HepG2 (cell line): ENCODE data around the gene SERPINA6. TPM values are rescaled to one million over a fixed set of nuclear protein-coding genes. Genes with fewer than 3 reads are reported as not detected.
"Not testable (repeated sequence)": the region's sequence is repeated elsewhere in the genome, so short reads cannot be mapped to it uniquely, and the experiment has no call there.

ENCODE experiments used
- CBFB ChIP-seq: sonication (generic); formaldehyde crosslinking; IDR thresholded peaks from 2 replicates; pipeline ENCODE4 v1.4.0; 2020; ENCODE audit warnings: missing genetic modification reagents
- CREM ChIP-seq, 2 experiments: sonication (generic) in 1 of 2; formaldehyde crosslinking in 1 of 2; IDR thresholded peaks; 2 replicates each; pipeline versions ENCODE4 v1.4.0 to v1.6.1; 2016 to 2020; ENCODE audit warnings: antibody characterized with exemption in 1 of 2, mild to moderate bottlenecking in 1 of 2, missing genetic modification reagents in 1 of 2
- GATAD2A ChIP-seq: IDR thresholded peaks from 2 replicates; pipeline ENCODE4 v1.6.1; 2016
- HMG20A ChIP-seq: IDR thresholded peaks from 2 replicates; pipeline ENCODE4 v1.6.1; 2016; ENCODE audit warnings: borderline replicate concordance
- MIXL1 ChIP-seq: IDR thresholded peaks from 2 replicates; pipeline ENCODE4 v1.6.1; 2016
- NKX3-1 ChIP-seq: sonication (generic); formaldehyde crosslinking; IDR thresholded peaks from 2 replicates; pipeline ENCODE4 v1.5.0; 2020; ENCODE audit warnings: missing genetic modification reagents
- PATZ1 ChIP-seq: sonication (generic); formaldehyde crosslinking; IDR thresholded peaks from 2 replicates; pipeline ENCODE4 v1.4.0; 2020; ENCODE audit warnings: missing genetic modification reagents
- RBFOX2 ChIP-seq: fragments of 200-400 bp; formaldehyde crosslinking; IDR thresholded peaks from 2 replicates; pipeline ENCODE4 v1.6.1; 2017; ENCODE audit warnings: low read depth, mild to moderate bottlenecking, low read length
- REPIN1 ChIP-seq: sonication (generic); formaldehyde crosslinking; IDR thresholded peaks from 2 replicates; pipeline ENCODE4 v1.8.0; 2022; ENCODE audit warnings: missing genetic modification reagents, low read depth, mild to moderate bottlenecking, borderline replicate concordance
- SP4 ChIP-seq: sonication (generic); formaldehyde crosslinking; IDR thresholded peaks from 2 replicates; pipeline ENCODE4 v1.8.1; 2023; ENCODE audit warnings: mild to moderate bottlenecking, missing genetic modification reagents
- TFAP4 ChIP-seq: sonication (generic); IDR thresholded peaks from 2 replicates; pipeline ENCODE4 v1.6.1; 2016; ENCODE audit warnings: low read depth, borderline replicate concordance
- THAP9 ChIP-seq: sonication (generic); formaldehyde crosslinking; IDR thresholded peaks from 2 replicates; pipeline ENCODE4; 2020; ENCODE audit warnings: missing genetic modification reagents, mild to moderate bottlenecking, borderline replicate concordance
- ZBTB26 ChIP-seq: IDR thresholded peaks from 2 replicates; pipeline ENCODE4 v1.6.1; 2016; ENCODE audit warnings: missing compliant biosample characterization, missing genetic modification reagents, borderline replicate concordance
- ZBTB43 ChIP-seq: sonication (generic); formaldehyde crosslinking; conservative IDR thresholded peaks from 2 replicates; pipeline ENCODE4 v1.4.0; 2020; ENCODE audit warnings: missing genetic modification reagents
- ZNF160 ChIP-seq: sonication (generic); formaldehyde crosslinking; IDR thresholded peaks from 2 replicates; pipeline ENCODE4 v1.8.0; 2022; ENCODE audit warnings: mild to moderate bottlenecking, inconsistent platforms, missing genetic modification reagents
- ZNF512 ChIP-seq: sonication (generic); formaldehyde crosslinking; IDR thresholded peaks from 2 replicates; pipeline ENCODE4 v1.4.0; 2020; ENCODE audit warnings: mild to moderate bottlenecking, missing genetic modification reagents
- ZNF614 ChIP-seq: IDR thresholded peaks from 2 replicates; pipeline ENCODE4 v1.6.1; 2018; ENCODE audit warnings: missing biosample characterization, missing genetic modification reagents, inconsistent platforms, borderline replicate concordance
- ZNF792 ChIP-seq: IDR thresholded peaks from 2 replicates; pipeline ENCODE4 v1.6.1; 2016
- polyA plus RNA-seq, 8 experiments: library from polyadenylated mRNA; depleted of rRNA in 3 of 8; stranded (reverse) in 7 of 8; unstranded in 1 of 8; fragments of >200 nt; fragmentation: Illumina TruSeq in 4 of 8; extraction: Trizol in 4 of 8; gene quantifications; 2 replicates each; pipeline versions ENCODE4 v1.2.1 to v1.2.3, GENCODE V29; 2011 to 2016; ENCODE audit warnings: low read depth in 4 of 8, missing spikeins in 1 of 8, mixed read lengths in 1 of 8; ENCODE audit not compliant: insufficient read depth in 1 of 8
- total RNA-seq, 5 experiments: library from RNA; depleted of rRNA; stranded (reverse); fragments of >200 nt; fragmentation: Illumina TruSeq; extraction: Trizol; gene quantifications; 2 replicates each; pipeline ENCODE4 v1.2.3, GENCODE V29; 2016; ENCODE audit warnings: low read depth in 1 of 5

SERPINA6 gene
- total and polyA plus RNA-seq, 2 of the 13 experiments (the other 11 are each of a cell fraction or from before 2014, with no cell fraction given): 260 to 333 TPM

GRCh38 chr14:94276898-94277561 lies 46.1 kb downstream of the SERPINA6 start (continued):
- TF ChIP-seq ZBTB26 (CRISPR knock-in tag) (0 out of 2 replicates have a peak, but pooled peaks have one; percentile 42), ZNF160 (CRISPR knock-in tag) (0 out of 2 replicates have a peak, but pooled peaks have one; percentile 64), ZNF512 (CRISPR knock-in tag) (0 out of 2 replicates have a peak, but pooled peaks have one; percentile 57), THAP9 (CRISPR knock-in tag) (peak; percentile 99), TFAP4 (0 out of 2 replicates have a peak, but pooled peaks have one; percentile 32), ZNF614 (CRISPR knock-in tag) (peak; percentile 87; the same call in 1 of the 2 replicates), ZNF792 (CRISPR knock-in tag) (peak; percentile 86; the same call in 1 of the 2 replicates), MIXL1 (CRISPR knock-in tag) (0 out of 2 replicates have a peak, but pooled peaks have one; percentile 52), CREM (IDR thresholded peaks at IDR 0.05) (peak; percentile 35; the same call in 1 of the 2 replicates), NKX3-1 (CRISPR knock-in tag) (peak; percentile 99), SP4 (peak; percentile 25; the same call in 1 of the 2 replicates), PATZ1 (0 out of 2 replicates have a peak, but pooled peaks have one; percentile 31), GATAD2A (CRISPR knock-in tag) (peak; percentile 93), CBFB (peak; percentile 53; the same call in 1 of the 2 replicates), HMG20A (CRISPR knock-in tag) (peak; percentile 71; the same call in 1 of the 2 replicates), REPIN1 (peak; percentile 82; the same call in 1 of the 2 replicates), RBFOX2 (peak; percentile 47; the same call in 1 of the 2 replicates), ZBTB43 (CRISPR knock-in tag) (peak; percentile 68; the same call in 1 of the 2 replicates)
- TF ChIP-seq CREM (CRISPR knock-in tag; IDR thresholded peaks at IDR 0.05): not testable (repeated sequence)
